Mucosa of rectum (tissue), 2 donors: Measurements from ENCODE around the gene GRK4.
"Not testable (repeated sequence)": the region's sequence is repeated elsewhere in the genome, so short reads cannot be mapped to it uniquely, and the experiment has no call there.

Experiments used
- H3K27ac ChIP-seq, 2 donors: one replicate each; pipeline ENCODE4 v1.7.0; 2013; ENCODE audit warnings: inconsistent platforms in 2 of 2, low read depth in 2 of 2, low read length in 2 of 2
- H3K27me3 ChIP-seq, 2 donors: one replicate each; pipeline ENCODE4 v1.7.0; 2013; ENCODE audit warnings: low read length in 2 of 2; ENCODE audit not compliant: control insufficient read depth in 2 of 2, insufficient read depth in 2 of 2
- H3K36me3 ChIP-seq, 2 donors: one replicate each; pipeline ENCODE4 v1.7.0; 2013; ENCODE audit warnings: low read length in 2 of 2; ENCODE audit not compliant: control insufficient read depth in 2 of 2, insufficient read depth in 2 of 2
- H3K4me1 ChIP-seq, 2 donors: one replicate each; pipeline ENCODE4 v1.7.0; 2013; ENCODE audit warnings: low read length in 2 of 2, mild to moderate bottlenecking in 1 of 2; ENCODE audit not compliant: control insufficient read depth in 2 of 2, insufficient read depth in 2 of 2
- H3K4me3 ChIP-seq, 2 donors: one replicate each; pipeline ENCODE4 v1.7.0; 2013; ENCODE audit warnings: low read length in 2 of 2
- H3K9ac ChIP-seq, 2 donors: one replicate each; pipeline ENCODE4 v1.7.0; 2013; ENCODE audit warnings: low read length in 2 of 2, low read depth in 1 of 2, mild to moderate bottlenecking in 1 of 2
- H3K9me3 ChIP-seq, 2 donors: one replicate each; pipeline ENCODE4 v1.7.0; 2013; ENCODE audit warnings: low read length in 2 of 2; ENCODE audit not compliant: control insufficient read depth in 2 of 2
- donor health status: healthy.
- donor health status: Normal muscosa, but diverticular disease.

GRK4 gene

DNA sequence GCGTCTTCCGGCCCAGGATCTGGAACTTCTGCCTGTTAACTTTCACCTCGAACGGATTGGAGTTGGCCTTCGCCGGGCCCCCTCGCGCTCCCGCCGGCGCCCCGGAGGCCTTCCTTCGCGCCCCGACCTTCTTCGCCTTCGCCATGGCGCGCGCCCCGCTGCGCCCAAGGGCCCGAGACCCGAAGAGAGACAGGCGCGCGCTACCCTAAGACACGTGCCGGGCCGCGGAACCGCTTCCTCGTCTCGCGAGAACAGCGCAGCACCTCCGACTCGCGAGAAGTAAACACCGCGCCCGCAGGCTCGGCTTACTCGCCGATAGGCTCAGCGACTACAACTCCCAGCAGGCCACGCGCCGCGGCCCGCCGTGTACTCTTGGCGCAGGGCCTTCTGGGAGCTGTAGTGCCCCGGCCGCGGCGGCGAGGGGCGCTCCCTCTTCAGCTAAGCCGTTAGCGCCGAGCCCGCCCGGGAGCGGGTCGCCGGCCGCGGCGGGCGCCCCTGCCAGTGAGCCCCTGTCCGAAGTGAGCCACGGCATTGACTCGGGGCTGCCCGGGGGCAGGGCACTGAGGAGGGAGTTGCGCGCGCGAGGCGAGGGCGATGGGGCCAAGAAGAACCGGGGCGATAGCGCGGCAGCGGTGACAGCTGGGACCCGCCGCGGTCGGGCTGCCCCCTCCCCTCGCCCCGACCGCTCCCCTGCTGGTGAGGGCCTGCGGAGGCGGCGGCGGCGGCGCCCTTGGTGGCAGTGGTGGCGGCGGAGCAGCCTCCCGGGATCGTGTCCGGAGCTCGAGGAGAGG lies at the start of gene GRK4, which contains the start of gene NOP14:
GRK4 (plus strand) TSS at position 397 of the 791 bp plus-strand sequence. CDS start 500 bp downstream, outside the sequence.
NOP14 (minus strand) TSS at position 232 of the 791 bp plus-strand sequence; CDS start at position 145, 87 bp downstream.
- Histone ChIP-seq H3K36me3 (peaks cover 4% of the 10 kb centered on the region in 2 donors), H3K9ac (peak within 1 kb of the TSS; percentile 77 to 79), H3K4me3 (peak within 1 kb of the TSS; percentile 86 to 95), H3K27ac (peak within 1 kb of the TSS; percentile 78 to 89), H3K27me3 (no peaks in the 10 kb centered on the region), H3K9me3 (no peaks in the 10 kb centered on the region), H3K4me1 (peaks cover 15 to 17% of the 10 kb centered on the region in 2 donors)

DNA sequence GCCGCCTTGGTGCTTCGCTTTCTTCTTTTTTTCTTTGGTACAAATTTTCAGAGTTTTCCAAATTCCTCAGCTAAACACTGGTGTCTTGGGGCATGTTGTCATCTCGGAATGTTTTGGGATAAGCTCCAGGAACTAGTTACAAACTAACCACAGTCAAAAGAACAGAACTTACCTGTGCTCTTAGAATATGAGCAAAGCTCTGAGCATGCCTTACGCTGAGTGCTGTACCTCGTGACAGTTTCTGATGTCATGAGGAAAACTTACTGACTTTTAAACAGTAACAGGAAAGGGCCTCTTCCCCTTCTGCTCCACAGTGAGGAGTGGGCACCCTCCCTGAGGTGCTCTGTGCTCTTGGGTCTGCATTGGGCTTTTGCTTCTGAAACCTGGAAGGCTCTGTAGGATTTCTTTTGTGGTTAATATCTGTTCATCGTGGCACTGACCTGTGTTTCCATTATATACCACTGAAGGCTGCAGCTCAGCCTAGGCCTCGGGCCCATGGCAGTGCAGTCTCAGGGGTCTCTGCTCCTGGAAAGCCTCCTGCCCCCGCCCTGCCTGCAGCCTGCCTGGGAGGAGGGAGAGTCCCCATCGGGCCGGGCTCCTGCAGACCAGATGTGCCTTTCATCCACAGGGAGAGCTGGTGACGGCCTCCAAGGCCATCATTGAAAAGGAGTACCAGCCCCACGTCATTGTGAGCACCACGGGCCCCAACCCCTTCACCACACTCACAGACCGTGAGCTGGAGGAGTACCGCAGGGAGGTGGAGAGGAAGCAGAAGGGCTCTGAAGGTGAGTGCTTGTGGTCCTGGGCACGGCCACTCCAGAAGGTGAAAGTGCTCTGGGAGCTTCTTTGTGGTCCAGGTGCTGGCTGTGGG lies 48.9 kb upstream of the GRK4 start:
- H3K4me3 ChIP-seq, result no peak overlapping the region
- H3K36me3 ChIP-seq, result peaks cover 40 to 57% of the 10 kb centered on the region in 2 donors
- H3K27ac ChIP-seq, result no peak overlapping the region
- no peaks in the 10 kb centered on the region for H3K27me3 ChIP-seq
- H3K4me1 ChIP-seq, result no peaks in the 10 kb centered on the region
- H3K9ac ChIP-seq, result no peak overlapping the region
- H3K9me3 ChIP-seq, result no peaks in the 10 kb centered on the region

DNA sequence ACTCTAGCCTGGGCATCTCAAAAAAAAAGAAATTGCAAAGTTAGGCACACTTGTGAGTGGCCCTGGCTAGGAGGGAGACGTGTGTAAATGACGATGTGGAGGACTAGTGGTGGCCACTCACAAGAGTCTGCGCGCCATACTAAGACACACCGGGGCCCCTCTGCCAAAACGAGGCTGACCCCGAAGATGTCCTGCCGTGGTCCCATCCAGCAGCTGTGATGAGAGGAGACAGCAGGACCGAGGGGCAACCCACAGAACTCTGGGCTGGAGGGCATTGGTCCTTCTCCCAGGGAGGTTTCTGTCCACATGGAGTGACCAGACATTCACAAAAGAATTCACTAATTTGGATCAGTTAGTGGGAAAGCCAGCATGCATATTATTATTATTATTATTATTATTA lies 47.6 kb upstream of the GRK4 start:
- Histone ChIP-seq H3K36me3 (peaks cover 30 to 45% of the 10 kb centered on the region in 2 donors), H3K4me3 (no peak overlapping the region), H3K9ac (no peak overlapping the region), H3K4me1 (no peaks in the 10 kb centered on the region), H3K27me3 (no peaks in the 10 kb centered on the region), H3K9me3 (no peaks in the 10 kb centered on the region), H3K27ac (no peak overlapping the region)

DNA sequence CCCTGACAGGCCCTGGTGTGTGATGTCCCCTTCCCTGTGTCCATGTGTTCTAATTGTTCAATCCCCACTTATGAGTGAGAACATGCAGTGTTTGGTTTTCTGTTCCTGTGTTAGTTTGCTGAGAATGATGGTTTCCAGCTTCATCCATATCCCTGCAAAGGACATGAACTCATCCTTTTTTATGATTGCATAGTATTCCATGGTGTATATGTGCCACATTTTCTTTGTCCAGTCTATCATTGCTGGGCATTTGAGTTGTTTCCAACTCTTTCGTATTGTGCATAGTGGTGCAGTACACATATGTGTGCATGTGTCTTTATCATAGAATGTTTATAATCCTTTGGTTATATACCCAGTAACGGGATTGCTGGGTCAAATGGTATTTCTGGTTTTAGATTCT lies 46.7 kb upstream of the GRK4 start:
- H3K27ac ChIP-seq, H3K4me3 ChIP-seq, H3K9me3 ChIP-seq, H3K27me3 ChIP-seq, H3K9ac ChIP-seq, H3K4me1 ChIP-seq: not testable (repeated sequence)
- H3K36me3 ChIP-seq, result peaks cover 25 to 39% of the 10 kb centered on the region in 2 donors

DNA sequence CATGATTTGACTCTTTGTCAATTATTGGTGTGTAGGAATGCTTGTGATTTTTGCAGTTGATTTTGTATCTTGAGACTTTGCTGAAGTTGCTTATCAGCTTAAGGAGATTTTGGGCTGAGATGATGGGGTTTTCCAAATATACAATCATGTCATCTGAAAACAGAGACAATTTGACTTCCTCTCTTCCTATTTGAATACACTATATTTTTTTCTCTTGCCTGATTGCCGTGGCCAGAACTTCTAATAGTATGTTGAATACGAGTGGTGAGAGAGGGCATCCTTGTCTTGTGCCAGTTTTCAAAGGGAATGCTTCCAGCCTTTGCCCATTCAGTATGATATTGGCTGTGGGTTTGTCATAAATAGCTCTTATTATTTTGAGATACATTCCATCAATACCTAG lies 45.1 kb upstream of the GRK4 start:
- not testable (repeated sequence) for H3K27me3 ChIP-seq, H3K4me1 ChIP-seq, H3K4me3 ChIP-seq, H3K9ac ChIP-seq, H3K9me3 ChIP-seq, H3K27ac ChIP-seq
- H3K36me3 ChIP-seq, result peaks cover 16 to 34% of the 10 kb centered on the region in 2 donors

DNA sequence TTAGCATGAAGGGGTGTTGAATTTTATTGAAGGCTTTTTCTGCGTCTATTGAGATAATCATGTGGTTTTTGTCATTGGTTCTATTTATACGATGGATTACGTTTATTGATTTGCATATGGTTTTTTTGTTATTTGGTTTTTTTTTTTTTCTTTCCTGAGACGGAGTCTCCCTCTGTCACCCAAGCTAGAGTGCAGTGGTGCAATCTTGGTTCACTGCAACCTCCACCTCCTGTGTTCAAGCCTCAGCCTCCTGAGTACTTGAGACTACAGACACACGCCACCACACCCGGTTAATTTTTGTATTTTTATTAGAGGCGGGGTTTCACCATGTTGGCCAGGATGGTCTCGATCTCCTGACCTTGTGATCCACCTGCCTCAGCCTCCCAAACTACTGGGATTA lies 44.7 kb upstream of the GRK4 start:
- not testable (repeated sequence) for H3K4me3 ChIP-seq, H3K4me1 ChIP-seq, H3K27ac ChIP-seq, H3K27me3 ChIP-seq, H3K9ac ChIP-seq, H3K9me3 ChIP-seq
- peaks cover 12 to 34% of the 10 kb centered on the region in 2 donors for H3K36me3 ChIP-seq

DNA sequence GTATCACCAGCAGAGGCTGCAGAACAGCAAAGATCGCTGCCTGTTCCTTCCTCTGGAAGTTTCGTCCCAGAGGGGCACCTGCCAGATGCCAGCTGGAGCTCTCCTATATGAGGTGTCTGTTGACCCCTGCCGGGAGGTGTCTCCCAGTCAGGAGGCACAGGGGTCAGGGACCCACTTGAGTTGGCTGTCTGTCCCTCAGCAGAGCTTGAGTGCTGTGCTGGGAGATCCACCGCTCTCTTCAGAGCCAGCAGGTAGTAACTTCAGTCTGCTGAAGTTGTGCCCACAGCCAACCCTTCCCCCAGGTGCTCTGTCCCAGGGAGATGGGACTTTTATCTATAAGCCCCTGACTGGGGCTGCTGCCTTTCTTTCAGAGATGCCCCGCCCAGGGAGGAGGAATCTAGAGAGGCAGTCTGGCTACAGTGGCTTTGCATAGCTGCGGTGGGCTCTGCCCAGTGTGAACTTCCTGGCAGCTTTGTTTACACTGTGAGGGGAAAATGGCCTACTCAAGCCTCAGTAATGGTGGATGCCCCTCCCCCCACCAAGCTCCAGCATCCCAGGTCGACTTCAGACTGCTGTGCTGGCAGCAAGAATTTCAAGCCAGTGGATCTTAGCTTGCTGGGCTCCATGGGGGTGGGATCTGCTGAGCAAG lies 40.8 kb upstream of the GRK4 start:
- not testable (repeated sequence) for H3K4me3 ChIP-seq, H3K27me3 ChIP-seq, H3K9me3 ChIP-seq, H3K27ac ChIP-seq, H3K4me1 ChIP-seq, H3K9ac ChIP-seq
- H3K36me3 ChIP-seq, result peaks cover 32 to 46% of the 10 kb centered on the region in 2 donors

DNA sequence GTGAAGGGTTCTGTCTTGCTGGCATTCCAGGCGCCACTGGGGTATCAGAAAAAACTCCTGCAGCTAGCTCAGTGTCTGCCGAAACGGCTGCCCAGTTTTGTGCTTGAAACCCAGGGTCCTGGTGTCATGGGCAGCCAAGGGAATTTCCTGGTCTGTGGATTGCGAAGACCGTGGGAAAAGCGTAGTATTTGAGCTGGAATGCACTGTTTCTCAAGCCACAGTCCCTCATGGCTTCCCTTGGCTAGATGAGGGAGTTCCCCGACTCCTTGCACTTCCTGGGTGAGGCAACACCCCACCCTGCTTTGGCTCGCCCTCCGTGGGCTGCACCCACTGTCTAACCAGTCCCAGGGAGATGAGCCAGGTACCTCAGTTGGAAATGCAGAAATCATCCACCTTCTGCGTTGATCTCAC lies 40.2 kb upstream of the GRK4 start:
- Histone ChIP-seq H3K4me1 (no peaks in the 10 kb centered on the region), H3K27ac (no peak overlapping the region), H3K27me3 (no peaks in the 10 kb centered on the region), H3K9ac (no peak overlapping the region), H3K36me3 (peaks cover 34 to 50% of the 10 kb centered on the region in 2 donors), H3K4me3 (no peak overlapping the region), H3K9me3 (no peaks in the 10 kb centered on the region)

DNA sequence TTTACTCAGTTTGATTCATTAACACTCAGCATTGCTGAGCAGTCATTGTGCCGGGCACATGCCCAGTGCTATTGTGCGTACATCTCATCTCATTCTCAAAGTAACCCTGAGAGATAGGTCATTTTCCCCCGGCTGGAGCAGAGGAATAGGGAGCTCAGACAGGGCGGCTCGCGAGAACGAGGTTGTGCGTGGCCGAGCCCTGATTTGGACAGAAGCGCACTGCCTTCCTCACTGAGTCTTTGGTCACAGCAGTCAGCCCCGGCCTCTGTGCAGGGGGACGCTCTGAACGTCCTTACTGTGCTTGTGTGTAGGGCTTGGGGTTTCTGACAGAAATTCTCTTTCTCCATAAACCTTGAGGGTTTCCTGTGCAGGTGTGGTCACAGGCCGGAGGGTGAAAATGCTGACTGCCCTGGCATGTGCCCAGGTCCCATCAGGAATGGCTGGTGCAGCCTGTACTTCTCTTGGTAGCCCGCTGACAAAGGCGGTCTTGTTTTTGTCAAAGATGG lies 39.6 kb upstream of the GRK4 start:
- H3K4me1 ChIP-seq, result no peaks in the 10 kb centered on the region
- no peaks in the 10 kb centered on the region for H3K27me3 ChIP-seq
- no peak overlapping the region for H3K4me3 ChIP-seq
- no peak overlapping the region for H3K9ac ChIP-seq
- no peak overlapping the region for H3K27ac ChIP-seq
- H3K36me3 ChIP-seq, result peaks cover 37 to 56% of the 10 kb centered on the region in 2 donors
- H3K9me3 ChIP-seq, result no peaks in the 10 kb centered on the region
